ENCODE measurements around the gene LPIN2. TPM values are rescaled to one million over a fixed set of nuclear protein-coding genes. Genes with fewer than 3 reads are reported as not detected.
A peak's percentile ranks its signal among the peaks of the same experiment; 100 is the strongest.

The LPIN2 gene
- total RNA-seq, 2 donors from 2014 or later: 23.6 to 59.0 TPM

DNA sequence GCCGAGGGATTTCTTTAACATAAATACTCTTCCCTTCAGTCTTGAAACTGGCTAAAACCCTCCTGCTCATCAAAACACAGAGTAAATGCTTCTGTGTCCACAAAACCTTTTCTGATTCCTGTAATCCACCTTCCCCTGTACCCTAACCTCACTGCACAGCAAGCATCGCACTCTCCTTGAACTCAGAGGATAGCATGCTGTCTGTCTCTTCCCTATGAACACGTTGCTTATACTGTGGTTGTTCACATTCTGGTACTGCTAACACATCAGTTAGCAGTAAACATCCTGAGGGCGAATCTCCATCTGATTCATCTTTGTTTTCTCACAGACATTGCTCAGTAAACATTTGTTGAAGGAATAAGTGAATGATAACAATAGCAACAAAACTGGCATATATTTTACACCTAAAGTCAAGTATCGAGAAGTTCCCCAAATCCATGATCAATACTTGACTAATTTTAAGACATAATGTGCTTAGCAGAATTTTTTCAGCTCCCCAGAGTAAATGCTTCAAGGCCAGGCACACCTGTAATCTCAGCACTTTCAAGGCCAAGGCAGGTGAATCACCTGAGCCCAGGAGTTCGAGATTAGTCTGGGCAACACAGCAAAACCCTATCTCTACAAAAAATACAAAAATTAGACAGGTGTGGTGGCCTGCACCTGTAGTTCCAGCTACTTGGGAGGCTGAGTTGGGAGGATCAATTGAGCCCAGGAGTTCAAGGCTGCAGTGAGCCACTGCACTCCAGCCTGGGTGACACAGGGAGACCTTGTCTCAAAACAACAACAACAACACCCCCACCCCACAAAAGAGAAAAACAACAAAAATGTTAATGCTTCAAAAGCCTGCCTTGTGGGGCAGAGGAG lies 45.6 kb upstream of the LPIN2 start:
- Histone ChIP-seq H3K4me3 (no peak overlapping the region), H3K27me3 (no peaks in the 10 kb centered on the region), H3K9me3 (no peaks in the 10 kb centered on the region), H3K36me3 (no peaks in the 10 kb centered on the region), H3K9ac (ENCODE audit: low read depth in 2 of 2, low read length in 2 of 2) (no peak overlapping the region), H3K4me1 (no peaks in the 10 kb centered on the region), H3K27ac (peak overlapping the region; percentile 9)
- intact Hi-C loops (cut with DNase I): no loop called here
- no peak for DNase-seq
- no peak for TF ChIP-seq CTCF (IDR thresholded peaks at IDR 0.05)

DNA sequence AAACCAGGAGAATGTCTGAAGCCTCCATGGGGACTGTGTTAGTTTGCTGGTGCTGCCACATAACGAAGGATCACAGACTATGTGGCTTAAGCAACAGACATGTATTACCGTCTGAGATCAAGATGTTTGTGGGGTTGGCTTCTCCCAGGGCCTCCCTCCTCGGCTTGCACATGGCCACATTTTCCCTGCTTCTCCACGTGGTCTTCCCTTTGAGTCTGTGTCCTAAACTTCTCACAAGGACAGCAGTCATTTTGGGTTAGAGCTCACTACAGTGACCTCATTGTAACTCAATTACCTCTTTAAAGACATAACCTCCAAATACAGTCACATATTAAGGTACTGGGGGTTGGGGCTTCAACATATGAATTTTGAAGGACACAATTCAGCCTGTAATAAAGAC lies 44.6 kb upstream of the LPIN2 start:
- Histone ChIP-seq H3K36me3 (no peaks in the 10 kb centered on the region), H3K9me3 (no peaks in the 10 kb centered on the region), H3K4me1 (no peaks in the 10 kb centered on the region), H3K27ac (no peak overlapping the region), H3K4me3 (no peak overlapping the region), H3K27me3 (no peaks in the 10 kb centered on the region), H3K9ac (ENCODE audit: low read depth in 2 of 2, low read length in 2 of 2) (no peak overlapping the region)
- DNase-seq: no peak
- intact Hi-C loops (cut with DNase I): no loop called here
- TF ChIP-seq CTCF (IDR thresholded peaks at IDR 0.05): no peak

DNA sequence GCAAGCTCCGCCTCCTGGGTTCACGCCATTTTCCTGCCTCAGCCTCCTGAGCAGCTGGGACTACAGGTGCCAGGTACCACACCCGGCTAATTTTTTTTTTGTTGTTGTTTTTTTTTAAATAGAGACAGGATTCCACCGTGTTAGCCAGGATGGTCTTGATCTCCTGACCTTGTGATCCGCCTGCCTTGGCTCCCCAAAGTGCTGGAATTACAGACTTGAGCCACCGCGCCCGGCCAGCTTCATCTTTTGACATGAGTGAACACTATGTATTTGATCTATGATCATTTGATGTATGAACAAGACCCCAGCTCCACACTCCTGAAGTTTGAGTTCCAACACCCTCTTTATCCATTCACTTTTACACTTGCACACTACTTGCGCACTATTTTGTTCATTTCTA lies 43.4 kb upstream of the LPIN2 start:
- Histone ChIP-seq H3K4me1 (peaks cover under 1% of the 10 kb centered on the region), H3K36me3 (no peaks in the 10 kb centered on the region), H3K4me3 (no peak overlapping the region), H3K27ac (no peak overlapping the region), H3K9me3 (no peaks in the 10 kb centered on the region), H3K9ac (ENCODE audit: low read depth in 2 of 2, low read length in 2 of 2) (no peak overlapping the region), H3K27me3 (no peaks in the 10 kb centered on the region)
- intact Hi-C loops (cut with DNase I): no loop called here
- no peak for TF ChIP-seq CTCF (IDR thresholded peaks at IDR 0.05)
- no peak for DNase-seq

DNA sequence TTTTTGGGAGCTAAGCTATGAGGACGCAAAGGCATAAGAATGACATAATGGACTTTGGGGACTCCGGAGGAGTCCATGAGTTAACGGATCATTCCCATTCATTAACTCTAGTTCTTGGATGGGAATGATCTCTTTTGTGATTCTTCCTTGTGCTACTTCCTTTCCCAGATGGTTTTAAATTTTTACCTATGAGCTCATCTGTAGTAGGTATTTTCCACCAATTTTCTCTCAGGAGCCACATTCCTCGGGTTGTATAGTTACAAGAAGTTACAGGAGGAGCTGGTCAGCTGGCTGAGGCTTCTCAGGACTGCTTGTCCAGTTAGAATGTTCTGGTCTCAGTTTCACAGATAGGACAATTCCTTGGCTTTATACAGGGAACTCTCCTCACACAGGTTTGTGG lies 42.9 kb upstream of the LPIN2 start:
- peaks cover 4% of the 10 kb centered on the region for H3K4me1 ChIP-seq

GRCh38 chr18:3055186-3055728 lies 42.3 kb upstream of the LPIN2 start:
- Histone ChIP-seq H3K36me3 (no peaks in the 10 kb centered on the region), H3K27me3 (no peaks in the 10 kb centered on the region), H3K9ac (ENCODE audit: low read depth in 2 of 2, low read length in 2 of 2) (no peak overlapping the region), H3K9me3 (no peaks in the 10 kb centered on the region), H3K4me1 (peaks cover 4% of the 10 kb centered on the region), H3K4me3 (no peak overlapping the region), H3K27ac (no peak overlapping the region)
- no peak for TF ChIP-seq CTCF (IDR thresholded peaks at IDR 0.05)
- no peak for DNase-seq
- intact Hi-C loops (cut with DNase I): no loop called here

More for the DNA sequence above, 42.9 kb upstream of the LPIN2 start:
- Histone ChIP-seq H3K4me3 (no peak overlapping the region), H3K27ac (no peak overlapping the region), H3K9ac (ENCODE audit: low read depth in 2 of 2, low read length in 2 of 2) (no peak overlapping the region), H3K27me3 (no peaks in the 10 kb centered on the region), H3K36me3 (no peaks in the 10 kb centered on the region), H3K9me3 (no peaks in the 10 kb centered on the region)
- no peak for DNase-seq
- intact Hi-C loops (cut with DNase I): no loop called here
- TF ChIP-seq CTCF (IDR thresholded peaks at IDR 0.05): no peak
